ENCODE results near the gene LYRM2.

The LYRM2 gene

DNA sequence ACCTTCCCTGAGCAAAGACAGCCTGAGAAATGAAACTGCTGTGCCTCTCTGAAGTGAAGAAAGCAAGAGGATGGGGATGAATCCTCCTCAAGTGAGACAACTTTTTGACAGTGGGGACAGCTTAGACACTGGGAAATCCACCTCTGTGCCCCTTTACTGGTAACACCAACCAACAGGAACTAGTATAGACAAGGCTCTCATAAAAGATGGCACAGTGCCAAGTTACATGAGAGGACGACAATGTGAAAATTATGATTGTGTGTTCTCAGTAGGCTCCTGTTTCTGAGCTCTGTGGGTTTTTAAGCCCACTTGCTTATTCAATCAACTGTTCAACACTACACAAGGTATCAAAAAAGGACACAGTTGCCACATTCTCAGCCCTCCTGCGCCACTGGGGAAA, 41.6 kb upstream of the LYRM2 start:
- DNase-seq (ENCODE audit: low read depth, low spot score) = no peak
- H3K4me3 ChIP-seq (ENCODE audit: low read depth, low read length) = no peak overlapping the region
- TF ChIP-seq, protein P1, sequence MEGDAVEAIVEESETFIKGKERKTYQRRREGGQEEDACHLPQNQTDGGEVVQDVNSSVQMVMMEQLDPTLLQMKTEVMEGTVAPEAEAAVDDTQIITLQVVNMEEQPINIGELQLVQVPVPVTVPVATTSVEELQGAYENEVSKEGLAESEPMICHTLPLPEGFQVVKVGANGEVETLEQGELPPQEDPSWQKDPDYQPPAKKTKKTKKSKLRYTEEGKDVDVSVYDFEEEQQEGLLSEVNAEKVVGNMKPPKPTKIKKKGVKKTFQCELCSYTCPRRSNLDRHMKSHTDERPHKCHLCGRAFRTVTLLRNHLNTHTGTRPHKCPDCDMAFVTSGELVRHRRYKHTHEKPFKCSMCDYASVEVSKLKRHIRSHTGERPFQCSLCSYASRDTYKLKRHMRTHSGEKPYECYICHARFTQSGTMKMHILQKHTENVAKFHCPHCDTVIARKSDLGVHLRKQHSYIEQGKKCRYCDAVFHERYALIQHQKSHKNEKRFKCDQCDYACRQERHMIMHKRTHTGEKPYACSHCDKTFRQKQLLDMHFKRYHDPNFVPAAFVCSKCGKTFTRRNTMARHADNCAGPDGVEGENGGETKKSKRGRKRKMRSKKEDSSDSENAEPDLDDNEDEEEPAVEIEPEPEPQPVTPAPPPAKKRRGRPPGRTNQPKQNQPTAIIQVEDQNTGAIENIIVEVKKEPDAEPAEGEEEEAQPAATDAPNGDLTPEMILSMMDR (IDR thresholded peaks at IDR 0.05; ENCODE audit: low read depth, low read length) = no peak
- in situ Hi-C loops (cut with HindIII; ENCODE audit: low sequenced_read_pairs) = no loop called here

DNA sequence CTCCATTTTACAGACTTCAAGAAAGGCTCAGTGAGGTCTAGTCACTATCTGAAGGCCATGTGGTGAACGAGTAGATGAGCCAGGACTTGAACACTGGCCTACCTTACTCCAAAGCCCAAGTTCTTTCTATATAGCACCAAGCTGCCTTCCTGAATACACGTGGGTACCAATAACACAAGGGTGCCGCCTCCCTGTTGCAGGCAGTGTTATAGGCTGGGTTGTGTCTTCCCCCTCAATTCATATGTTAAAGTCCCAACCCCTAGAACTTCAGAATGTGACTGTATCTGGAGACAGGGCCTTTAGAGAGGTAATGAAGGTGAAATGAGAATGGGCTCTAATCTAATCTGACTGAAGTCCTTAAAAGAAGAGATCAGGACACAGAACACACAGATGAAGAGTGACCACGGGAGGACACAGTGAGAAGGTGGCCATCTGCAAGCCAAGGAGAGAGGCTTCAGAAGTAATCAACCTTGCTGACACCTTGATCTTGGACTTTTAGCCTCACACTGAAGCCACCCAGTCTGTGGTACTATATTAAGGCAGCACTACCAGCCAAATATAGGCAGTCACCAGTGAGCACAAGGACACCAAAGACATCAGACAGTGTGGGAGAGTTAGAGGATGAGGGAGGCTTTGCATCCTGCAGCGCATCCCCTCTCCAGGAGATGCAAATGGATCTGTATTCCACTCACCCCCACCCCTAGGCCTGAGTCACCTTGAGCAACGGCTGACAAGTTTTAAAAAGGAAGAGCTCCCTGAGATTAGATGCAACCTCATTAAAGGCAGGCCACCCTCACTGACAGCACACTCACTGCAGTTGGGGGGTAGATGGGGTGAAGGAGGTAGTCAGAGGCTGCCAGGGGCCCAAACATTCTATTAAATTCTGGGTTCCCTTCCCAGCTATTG, 40.9 kb upstream of the LYRM2 start:
- in situ Hi-C loops (cut with HindIII; ENCODE audit: low sequenced_read_pairs) = no loop called here
- H3K4me3 ChIP-seq (ENCODE audit: low read depth, low read length) = no peak overlapping the region
- TF ChIP-seq, protein P1 (IDR thresholded peaks at IDR 0.05; ENCODE audit: low read depth, low read length) = no peak
- DNase-seq (ENCODE audit: low read depth, low spot score) = no peak

DNA sequence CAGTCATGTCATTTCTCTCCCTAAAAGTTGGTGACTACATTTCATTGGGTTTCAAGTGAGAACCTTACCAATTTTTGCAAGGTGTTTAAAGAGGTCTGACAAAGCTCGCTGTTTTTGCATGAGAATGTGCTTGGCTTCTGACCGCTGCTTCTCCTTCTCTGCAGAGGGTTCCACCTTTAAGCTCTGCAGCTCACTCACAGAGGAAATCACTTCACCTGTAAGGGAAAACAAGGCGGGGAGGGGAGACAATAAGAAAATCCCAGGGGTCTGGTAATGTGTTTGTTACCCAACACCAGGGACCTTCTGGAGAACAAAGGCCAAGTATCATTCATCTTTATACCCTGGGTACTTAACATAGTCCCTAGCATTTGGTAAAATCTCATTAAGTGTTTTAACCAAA, 40.0 kb upstream of the LYRM2 start:
- no peak overlapping the region for H3K4me3 ChIP-seq (ENCODE audit: low read depth, low read length)
- TF ChIP-seq, protein P1 (IDR thresholded peaks at IDR 0.05; ENCODE audit: low read depth, low read length) = no peak
- in situ Hi-C loops (cut with HindIII; ENCODE audit: low sequenced_read_pairs) = no loop called here
- DNase-seq (ENCODE audit: low read depth, low spot score) = no peak

DNA sequence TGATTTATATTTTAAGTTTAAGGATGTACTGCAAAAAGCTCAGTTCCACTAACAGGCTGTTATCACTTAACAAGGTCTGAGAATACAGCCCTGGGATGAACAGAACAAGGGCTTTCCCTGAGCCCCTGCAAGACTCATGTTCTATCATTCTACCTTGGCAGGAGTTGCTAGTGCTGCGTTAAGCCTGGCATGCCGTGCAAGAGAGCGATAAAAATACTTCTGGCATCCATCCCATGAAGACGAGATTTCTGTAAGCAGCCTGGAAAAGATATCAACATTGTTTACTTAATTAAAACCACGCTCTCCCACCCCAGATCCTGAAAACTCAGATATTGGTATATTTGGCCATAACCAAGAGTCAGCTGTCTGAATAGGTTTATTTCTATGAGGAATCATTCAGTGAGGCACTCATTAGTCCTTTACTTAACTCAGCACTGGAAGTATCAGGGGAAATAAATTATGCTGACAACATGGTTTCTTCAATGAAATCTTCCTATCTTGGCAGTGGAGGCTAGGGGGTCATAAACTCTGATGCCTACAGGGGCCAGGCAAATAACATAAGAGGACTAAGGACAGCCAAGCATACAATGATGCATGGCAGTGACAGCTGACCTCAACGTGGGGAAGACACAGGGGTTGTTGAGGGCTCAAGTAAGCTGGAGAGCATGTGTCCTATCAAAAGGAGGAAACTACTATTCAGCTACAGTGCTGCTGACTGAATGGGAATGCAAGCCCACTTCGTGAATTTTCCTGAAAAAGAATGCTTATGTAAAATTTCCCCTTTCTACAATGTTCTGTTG, 37.6 kb upstream of the LYRM2 start:
- TF ChIP-seq, protein P1 (IDR thresholded peaks at IDR 0.05; ENCODE audit: low read depth, low read length) = no peak
- H3K4me3 ChIP-seq (ENCODE audit: low read depth, low read length) = no peak overlapping the region
- in situ Hi-C loops (cut with HindIII; ENCODE audit: low sequenced_read_pairs) = no loop called here
- no peak for DNase-seq (ENCODE audit: low read depth, low spot score)

DNA sequence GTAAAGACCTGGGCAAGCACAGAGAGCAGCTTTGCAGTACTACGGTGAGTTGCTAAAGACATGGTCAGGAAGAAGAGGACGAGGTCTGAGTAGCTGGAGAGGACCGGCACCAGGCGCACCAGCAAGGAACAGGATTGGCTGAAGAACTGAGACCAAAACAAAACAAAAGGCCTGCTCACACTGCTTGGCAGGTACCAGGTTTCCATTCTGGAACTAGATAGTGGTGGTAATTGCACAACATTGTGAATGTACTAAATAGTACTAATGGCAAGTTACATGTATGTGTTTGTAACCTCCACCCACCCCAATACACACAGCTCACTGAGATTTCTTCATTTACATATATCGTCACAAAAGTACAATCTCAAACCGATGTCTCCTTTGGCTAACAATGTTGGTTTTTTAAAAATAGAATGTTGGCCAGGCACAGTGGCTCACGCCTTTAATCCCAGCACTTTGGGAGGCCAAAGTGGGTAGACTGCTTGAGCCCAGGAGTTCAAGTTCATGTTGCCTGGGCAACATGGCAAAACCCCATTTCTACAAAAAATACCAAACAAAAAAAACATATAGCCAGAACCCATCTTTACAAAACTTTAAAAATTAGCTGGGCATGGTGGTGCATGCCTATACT, 32.5 kb upstream of the LYRM2 start:
- H3K4me3 ChIP-seq (ENCODE audit: low read depth, low read length) = no peak overlapping the region
- DNase-seq (ENCODE audit: low read depth, low spot score) = no peak
- TF ChIP-seq, protein P1 (IDR thresholded peaks at IDR 0.05; ENCODE audit: low read depth, low read length) = no peak
- in situ Hi-C loops (cut with HindIII; ENCODE audit: low sequenced_read_pairs) = no loop called here

DNA sequence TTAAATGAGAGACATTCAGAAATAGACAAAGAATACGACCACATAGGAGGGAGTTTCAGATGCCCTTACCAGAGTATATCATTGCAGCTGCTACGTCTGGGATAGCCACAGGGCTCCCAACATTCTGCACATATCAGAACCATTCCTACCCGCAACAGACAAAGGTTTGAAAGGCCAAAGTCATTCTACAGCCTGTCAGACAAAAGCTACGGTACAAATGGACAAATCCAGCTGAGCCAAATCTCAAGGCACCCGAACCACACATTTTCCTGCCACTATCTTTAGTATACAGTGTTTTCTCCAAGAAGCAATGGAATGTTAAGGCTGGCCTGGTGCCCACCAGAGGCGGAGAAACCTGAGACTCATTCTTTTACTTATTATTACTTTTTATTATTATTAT, 30.5 kb upstream of the LYRM2 start:
- no peak overlapping the region for H3K4me3 ChIP-seq (ENCODE audit: low read depth, low read length)
- TF ChIP-seq, protein P1 (IDR thresholded peaks at IDR 0.05; ENCODE audit: low read depth, low read length) = no peak
- in situ Hi-C loops (cut with HindIII; ENCODE audit: low sequenced_read_pairs) = no loop called here
- DNase-seq (ENCODE audit: low read depth, low spot score) = peak; percentile 32

Measured in astrocyte of the spinal cord (primary cell).